Occipital lobe (tissue), 3 donors: ENCODE measurements around the gene WNT10A. TPM values are rescaled to one million over a fixed set of nuclear protein-coding genes. Genes with fewer than 3 reads are reported as not detected.
"Not testable (repeated sequence)": the region's sequence is repeated elsewhere in the genome, so short reads cannot be mapped to it uniquely, and the experiment has no call there.

Source experiments
- DNase-seq: peaks from one replicate; lab custom pipeline; 2025; lab: John Stamatoyannopoulos, UW
- small RNA-seq: library from RNA; depleted of rRNA; stranded (forward); fragments of <200 nt; gene quantifications from one replicate; pipeline ENCODE3, GENCODE V24; 2014
- total RNA-seq: library from RNA; depleted of rRNA; stranded (reverse); fragments of >200 nt; gene quantifications from one replicate; pipeline ENCODE4 v1.2.3, GENCODE V29; 2014

WNT10A gene
- total RNA-seq, 1 donor from 2014 or later, result not detected

DNA sequence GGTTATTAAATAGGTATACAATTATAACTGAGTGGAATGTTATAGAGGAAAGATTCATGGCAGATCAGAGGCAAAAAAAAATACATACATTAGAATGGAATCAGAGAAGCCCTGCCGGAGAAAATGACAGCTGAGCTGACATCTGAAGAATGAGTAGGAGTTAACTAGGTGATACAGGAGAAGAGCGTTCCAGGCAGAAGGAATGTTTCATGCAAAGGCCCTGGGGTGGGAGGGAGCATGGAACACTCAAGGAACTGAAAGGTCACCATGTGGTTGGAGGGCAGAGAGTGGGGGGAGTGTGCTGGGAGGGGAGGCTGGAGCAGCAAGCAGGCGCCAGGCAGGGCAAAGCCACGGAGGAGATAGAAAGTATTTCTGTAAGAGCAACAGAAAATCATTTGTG is 47.2 kb downstream of the WNT10A start:
- DNase-seq, result no peak

DNA sequence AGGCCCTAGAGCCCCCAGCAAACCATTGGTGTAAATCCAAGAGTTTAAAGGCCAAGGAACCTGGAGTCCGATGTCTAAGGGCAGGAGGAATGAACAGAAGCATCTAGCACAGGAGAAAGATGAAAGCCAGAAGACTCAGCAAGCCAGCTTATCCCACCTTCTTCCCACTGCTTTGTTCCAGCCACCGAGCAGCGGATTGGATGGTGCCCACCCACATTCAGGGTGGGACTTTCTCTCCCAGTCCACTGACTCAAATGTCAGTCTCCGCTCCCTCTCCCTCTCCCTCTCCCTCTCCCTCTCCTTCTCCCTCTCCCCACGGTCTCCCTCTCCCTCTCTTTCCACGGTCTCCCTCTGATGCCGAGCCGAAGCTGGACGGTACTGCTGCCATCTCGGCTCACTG is 49.8 kb downstream of the WNT10A start:
- DNase-seq, result not testable (repeated sequence)

DNA sequence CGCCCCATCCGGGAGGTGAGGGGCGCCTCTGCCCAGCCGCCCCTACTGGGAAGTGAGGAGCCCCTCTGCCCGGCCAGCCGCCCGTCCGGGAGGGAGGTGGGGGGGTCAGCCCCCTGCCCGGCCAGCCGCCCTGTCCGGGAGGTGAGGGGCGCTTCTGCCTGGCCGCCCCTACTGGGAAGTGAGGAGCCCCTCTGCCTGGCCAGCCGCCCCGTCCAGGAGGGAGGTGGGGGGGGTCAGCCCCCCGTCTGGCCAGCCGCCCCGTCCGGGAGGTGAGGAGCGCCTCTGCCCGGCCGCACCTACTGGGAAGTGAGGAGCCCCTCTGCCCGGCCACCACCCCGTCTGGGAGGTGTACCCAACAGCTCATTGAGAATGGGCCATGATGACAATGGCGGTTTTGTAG is 51.1 kb downstream of the WNT10A start:
- not testable (repeated sequence) for DNase-seq

Small RNA genes within 50 kb of the gene (small RNA-seq; reads per million reads assigned to genes)
- not detected for gene RNU6-642P

Other genes with a start within 250 kb of the WNT10A start
- 11.9 TPM for gene ZNF142, start 221.2 kb upstream of the WNT10A start, total RNA-seq
- 23.4 TPM for gene BCS1L, start 221.2 kb upstream of the WNT10A start, total RNA-seq
- gene RNF25, start 208.8 kb upstream of the WNT10A start, total RNA-seq, result 18.1 TPM
- 20.9 TPM for gene STK36, start 208.8 kb upstream of the WNT10A start, total RNA-seq
- 6.7 TPM for gene TTLL4, start 170.0 kb upstream of the WNT10A start, total RNA-seq
- 2.8 TPM for gene CYP27A1, start 98.7 kb upstream of the WNT10A start, total RNA-seq
- not detected for gene PRKAG3, start 49.0 kb upstream of the WNT10A start, total RNA-seq
- gene WNT6, start 21.0 kb upstream of the WNT10A start, total RNA-seq, result not detected
- gene CDK5R2, start 78.8 kb downstream of the WNT10A start, total RNA-seq, result 6.2 TPM
- not detected for gene FEV, start 104.3 kb downstream of the WNT10A start, total RNA-seq
- gene CRYBA2, start 112.6 kb downstream of the WNT10A start, total RNA-seq, result not detected
- gene CFAP65, start 160.7 kb downstream of the WNT10A start, total RNA-seq, result 0.16 TPM
- gene IHH, start 180.1 kb downstream of the WNT10A start, total RNA-seq, result 0.16 TPM